GM19238 (cell line): ENCODE results near the gene PDE3A.

Source experiments
- DNase-seq: peaks from one replicate; pipeline ENCODE4 v3.0.0; 2011; ENCODE audit warnings: low spot score; ENCODE audit not compliant: insufficient read length

The PDE3A gene

GRCh38 chr12:20453756-20454310 is 85.5 kb downstream of the PDE3A start:
- DNase-seq = no peak

DNA sequence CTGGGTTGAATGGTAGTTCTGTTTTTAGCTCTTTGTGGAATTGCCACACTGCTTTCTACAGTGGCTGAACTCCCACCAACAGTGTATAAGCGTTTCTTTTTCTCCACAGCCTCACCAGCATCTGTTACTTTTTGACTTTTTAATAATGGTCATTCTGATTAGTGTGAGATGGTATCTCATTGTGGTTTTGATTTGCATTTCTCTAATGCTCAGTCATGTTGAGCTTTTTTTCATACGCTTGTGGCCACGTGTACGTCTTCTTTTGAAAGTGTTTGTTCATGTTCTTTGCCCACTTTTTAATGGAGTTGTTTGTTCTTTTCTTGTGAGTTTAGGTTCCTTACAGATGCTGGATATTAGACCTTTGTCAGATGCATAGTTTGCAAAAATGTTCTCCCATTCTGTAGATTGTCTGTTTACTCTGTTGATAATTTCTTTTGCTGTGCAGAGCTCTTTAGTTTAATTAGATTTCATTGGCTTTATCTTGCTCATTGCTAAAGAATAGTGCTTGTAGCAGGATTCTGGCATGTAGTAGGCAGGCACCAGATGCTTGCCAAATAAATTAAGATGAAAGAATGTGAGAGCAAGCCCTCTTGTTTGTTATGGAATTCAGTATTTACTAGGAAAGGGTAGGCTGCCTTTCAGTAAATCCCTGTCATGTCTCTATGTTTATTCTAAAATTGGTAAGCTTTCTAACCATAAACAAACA is 86.8 kb downstream of the PDE3A start:
- no peak for DNase-seq

DNA sequence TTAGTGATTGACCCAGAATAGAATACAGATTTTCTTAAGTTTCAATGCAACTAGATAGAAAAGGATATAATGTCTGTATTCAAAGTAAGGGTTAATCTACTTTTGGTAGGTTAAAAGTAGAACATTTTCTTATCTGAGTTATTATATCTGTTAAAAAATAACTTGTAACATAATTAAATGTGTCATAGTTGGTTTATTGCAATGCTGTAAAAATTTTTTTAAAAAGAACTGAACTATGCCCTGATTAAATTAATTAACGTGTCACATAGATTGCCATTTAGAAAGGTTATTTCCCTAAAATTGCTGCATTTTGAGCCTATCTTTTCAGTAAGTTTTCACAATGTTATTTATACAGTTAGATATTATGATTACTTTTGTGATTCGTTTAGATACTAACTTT is 89.2 kb downstream of the PDE3A start:
- no peak for DNase-seq

DNA sequence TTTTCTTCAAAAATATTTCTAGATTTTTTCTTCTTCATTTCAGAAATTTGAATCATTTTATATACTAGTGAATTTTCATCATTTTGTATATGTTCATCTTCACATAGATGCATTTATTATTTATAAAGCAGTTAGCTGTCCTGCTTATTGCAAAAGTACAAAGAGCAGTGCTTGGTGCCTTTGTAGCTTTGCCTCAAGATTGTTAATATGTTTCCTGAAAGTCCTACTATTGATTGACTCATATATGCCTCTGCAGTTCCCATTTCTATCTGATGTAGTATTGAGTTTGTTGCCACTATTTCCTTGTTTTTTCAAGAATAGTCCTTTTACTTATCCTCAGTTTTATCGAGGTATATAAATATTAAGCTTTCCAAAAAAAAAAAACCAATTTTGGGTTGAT is 89.7 kb downstream of the PDE3A start:
- DNase-seq = no peak

GRCh38 chr12:20459920-20460319 is 91.6 kb downstream of the PDE3A start:
- DNase-seq = no peak

- no peak for DNase-seq
Measured at GRCh38 chr12:20460956-20461355, 92.6 kb downstream of the PDE3A start.

- DNase-seq = no peak
Measured at GRCh38 chr12:20463913-20464524, 95.7 kb downstream of the PDE3A start.

DNA sequence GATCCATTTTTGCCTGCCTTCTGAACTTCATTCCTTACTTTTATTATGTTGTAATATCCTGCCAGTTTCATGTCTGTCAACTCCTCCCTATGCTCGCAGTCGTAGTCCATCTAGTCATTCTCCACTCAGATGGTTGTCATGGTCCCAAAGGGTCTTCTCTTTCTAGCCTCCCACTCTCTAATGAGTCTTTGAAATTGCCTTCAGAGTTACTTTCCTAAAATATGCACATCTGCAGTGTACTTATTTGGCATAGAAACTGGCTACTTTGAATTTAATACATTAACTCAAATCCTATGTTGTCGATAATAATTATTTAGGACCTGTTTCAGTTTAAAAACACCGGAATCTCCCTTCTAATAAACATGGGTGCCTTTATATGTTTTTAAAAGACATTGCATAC is 101.0 kb downstream of the PDE3A start:
- no peak for DNase-seq

DNA sequence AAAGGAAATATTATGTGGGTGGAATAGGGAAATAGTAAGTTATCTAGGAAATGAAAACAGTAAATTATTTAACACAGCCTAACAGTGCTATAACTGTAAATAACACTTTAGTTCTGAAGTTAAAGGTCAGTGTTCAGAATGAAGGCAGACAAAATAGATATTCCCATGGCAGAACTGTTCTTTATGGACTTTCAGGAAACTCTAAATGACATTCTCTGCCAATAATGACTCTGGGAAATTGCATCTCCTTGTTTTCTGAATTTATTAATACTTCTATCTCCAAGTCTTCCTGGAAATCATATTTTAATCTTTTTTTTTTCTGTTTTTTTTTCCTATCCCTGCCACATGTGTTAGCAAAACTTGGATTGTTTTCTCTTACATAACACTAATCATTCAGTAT is 101.4 kb downstream of the PDE3A start:
- no peak for DNase-seq

DNA sequence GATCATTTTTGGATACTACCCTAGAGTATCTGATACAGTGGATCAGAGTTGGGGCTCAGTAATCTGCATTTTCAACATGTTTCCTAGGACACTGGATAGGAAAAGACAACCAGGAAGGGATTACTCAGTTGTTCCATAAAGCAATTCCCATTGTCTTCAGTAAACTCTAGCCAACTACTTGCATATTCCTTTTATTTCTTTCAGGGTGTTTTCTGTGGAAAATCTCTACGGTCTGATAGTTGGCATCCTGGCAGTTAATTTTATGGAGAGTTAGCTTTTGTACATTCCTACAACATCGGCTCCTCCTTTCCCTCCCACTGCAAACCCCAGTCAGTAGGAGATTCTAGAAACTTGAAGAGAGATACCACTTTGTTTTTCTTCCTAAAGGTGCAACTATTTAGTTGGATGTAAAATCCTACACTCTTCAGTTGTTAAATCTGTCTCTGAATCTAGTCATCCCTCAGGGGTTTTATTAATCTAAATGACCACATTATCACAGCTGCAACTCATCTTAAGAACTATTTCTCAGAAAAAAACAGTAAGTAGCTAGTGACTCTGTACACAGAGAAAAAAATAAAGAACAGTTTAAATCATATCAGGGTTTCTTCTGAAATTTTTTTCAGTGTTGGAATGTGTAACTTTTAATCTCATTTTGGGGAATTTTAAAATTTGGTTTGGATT is 103.9 kb downstream of the PDE3A start:
- DNase-seq = no peak

- no peak for DNase-seq
Measured at GRCh38 chr12:20473133-20473532, 104.8 kb downstream of the PDE3A start.

DNA sequence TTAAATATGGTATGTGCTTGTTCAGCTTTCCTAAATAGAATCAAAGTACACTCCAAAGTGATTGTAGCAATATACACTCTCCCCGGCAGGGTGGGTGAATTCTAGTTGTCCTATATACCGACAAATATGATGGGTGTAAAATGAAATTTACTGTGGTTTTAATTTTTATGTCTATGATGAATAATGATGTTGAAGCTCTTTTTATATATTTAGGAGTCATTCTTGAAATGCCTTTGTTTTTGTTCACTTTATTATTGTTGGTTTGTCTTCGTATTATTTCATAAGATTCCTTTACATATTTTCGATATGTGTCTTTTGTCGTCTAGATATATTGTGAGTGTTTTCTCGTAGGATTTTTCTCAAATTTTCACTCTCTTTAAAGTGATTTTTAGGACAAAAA is 105.7 kb downstream of the PDE3A start:
- DNase-seq = no peak

DNA sequence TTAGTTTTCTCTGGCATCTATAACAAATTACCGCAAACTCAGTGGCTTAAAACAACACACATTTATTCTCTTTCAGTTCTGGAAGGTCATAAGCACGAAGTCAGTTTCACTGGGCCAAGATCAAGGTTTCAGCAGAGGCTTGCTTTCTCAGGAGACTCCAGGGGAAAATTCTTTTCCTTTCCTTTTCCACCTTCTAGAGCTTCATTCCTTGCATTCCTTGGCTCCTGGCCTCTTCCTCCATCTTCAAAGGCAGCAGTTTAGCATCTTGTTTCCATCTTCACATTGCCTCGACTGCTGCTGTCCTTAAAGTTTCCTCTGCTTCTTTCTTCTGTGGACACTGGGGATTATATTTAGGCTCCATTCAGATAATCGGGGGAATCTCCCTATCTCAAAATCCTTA is 106.1 kb downstream of the PDE3A start:
- DNase-seq = no peak

GRCh38 chr12:20475542-20475941 is 107.2 kb downstream of the PDE3A start:
- DNase-seq = no peak

GRCh38 chr12:20476551-20476950 is 108.2 kb downstream of the PDE3A start:
- DNase-seq = no peak

GRCh38 chr12:20477255-20477654 is 108.9 kb downstream of the PDE3A start:
- no peak for DNase-seq

- DNase-seq = no peak
Measured at GRCh38 chr12:20477672-20478071, 109.3 kb downstream of the PDE3A start.

DNA sequence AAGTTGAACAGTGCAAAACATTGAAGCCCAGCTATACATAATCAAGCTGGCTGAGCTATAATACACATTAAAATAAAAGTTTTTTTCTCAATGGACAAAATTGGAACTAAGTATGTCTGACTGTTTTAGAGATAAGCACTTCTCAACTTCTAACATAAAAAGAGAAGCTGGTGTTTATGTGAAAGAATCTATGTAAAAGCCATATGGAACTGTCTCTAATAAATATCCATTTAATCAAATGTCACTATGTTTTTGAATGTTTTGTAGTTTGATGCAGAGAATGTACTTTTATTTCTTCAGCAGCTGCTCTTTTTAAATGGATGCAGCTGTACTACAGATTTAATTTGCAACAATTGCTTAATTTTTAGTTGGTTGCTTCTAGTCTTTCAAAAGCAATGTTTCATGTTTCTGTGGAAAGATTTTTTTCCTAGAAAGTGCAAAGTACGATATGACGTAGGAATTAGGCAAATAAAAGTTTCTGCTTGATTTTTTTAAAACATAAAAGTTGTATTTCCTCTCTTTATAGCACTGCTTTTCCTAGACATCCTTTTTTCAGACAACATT is 114.2 kb downstream of the PDE3A start:
- DNase-seq = no peak

GRCh38 chr12:20483776-20484175 is 115.4 kb downstream of the PDE3A start:
- no peak for DNase-seq

DNA sequence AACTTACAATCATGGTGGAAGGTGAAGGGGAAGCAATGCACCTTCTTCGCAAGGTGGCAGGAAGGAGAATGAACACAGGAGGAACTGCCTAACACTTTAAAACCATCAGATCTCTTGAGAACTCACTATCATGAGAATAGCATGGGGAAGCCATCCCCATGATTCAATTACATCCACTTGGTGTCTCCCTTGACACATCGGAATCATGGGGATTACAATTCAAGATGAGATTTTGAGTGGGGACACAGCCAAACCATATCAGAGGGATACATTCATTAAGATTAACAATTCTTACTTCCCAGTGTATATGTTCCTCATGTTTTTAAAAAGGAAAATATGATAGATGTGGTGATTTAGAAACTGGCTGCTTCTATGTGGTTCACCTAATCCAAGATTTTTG is 117.9 kb downstream of the PDE3A start:
- no peak for DNase-seq

- no peak for DNase-seq
Measured at GRCh38 chr12:20487519-20487918, 119.2 kb downstream of the PDE3A start.

DNA sequence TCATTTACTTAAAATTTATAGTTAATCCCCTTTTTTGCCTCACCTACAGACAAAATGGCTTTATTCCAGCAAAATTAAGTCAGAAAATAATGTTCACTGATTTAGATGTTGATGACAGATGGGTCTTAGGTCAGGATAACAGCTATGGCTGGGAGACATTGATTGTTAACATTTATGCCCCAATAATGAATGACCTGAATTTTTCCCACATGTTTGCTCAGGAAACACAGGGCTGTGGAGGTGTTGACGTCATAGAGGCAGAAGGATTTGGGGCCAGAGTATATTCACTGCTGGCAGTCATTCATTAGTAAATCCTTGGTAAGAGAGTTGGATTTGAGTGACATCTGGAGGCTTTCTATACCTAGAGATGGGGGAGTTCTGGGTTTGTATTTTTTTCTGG is 121.3 kb downstream of the PDE3A start:
- no peak for DNase-seq
